T-helper 22 cell (primary cell): ENCODE results near the gene PRR7.

Experiments
- DNase-seq: peaks from one replicate; pipeline ENCODE4 v3.0.0-alpha.2; 2020; ENCODE audit warnings: low read depth

Gene PRR7

DNA sequence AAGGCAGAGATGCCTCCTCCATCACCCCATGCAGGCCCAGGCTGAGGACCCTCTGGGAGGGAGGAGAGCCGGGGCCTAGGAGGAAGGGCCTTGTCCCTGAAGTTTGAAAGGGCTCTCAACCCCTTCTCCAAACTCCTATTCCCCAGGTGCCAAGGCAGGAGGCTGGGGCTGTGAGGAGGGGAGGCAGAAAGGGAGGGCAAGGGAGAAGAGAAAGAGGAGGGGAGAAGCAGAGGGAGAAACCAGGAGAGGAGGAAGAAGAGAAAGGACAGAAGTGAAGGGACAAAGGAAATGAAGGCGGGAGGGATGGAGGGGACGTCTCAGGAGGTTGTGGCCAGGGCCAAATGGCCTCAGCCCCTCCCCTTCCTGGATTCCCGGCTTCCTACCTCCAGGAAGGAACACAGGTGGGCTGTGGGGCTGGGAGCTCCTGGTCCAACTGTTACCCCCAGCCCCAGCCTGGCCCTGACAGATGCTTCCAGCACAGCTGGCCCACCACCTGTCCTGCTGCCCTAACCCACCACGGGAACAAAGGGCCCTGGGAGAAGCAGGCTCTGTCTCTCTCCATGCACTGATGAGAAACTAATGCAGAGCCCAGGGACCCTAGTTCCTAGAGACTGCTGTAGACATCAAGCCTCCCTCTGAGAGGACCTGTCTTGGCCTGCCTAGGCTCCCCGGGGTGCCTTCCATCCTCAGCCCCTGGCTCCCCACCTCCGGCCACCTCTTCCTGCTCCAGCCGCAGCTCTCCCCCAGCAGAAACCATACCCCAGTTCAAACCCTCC lies 23.3 kb downstream of the PRR7 start:
- DNase-seq, result no peak

DNA sequence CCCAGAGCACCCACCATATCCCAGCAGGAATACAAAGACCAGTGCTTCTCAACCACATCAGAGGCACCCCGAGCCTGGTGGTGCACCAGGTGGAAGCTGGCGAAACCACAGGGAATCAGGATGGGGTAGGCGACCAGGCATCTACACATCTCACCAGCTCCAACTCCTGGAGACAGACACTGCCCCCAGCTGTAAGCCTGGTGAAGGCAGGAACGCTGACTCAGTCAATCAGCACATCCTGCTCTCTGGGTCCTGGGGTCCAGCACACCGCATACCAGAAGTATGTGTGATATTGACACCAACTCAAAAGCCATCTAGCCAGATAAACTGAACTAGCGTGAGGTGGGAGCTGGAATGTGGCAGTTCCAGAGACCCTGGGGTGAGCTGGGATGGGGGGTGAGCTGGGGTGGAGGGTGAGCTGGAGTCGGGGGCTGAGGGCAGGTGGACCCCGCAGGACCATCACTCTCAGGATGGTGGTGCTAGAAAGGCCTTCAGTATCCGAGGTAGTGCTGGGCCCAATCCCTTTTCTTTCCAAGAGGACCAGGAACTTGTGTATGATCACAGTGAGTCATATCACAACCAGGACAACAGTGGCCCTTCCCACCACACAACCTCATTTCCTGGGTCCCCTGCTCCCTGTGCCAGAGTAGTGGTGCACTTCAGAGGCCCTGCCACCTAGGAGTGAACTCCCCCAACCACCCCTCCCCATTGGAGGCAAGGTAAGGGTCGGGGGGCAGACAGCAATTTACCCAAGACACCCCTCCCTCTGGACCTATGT lies 24.3 kb downstream of the PRR7 start:
- no peak for DNase-seq

DNA sequence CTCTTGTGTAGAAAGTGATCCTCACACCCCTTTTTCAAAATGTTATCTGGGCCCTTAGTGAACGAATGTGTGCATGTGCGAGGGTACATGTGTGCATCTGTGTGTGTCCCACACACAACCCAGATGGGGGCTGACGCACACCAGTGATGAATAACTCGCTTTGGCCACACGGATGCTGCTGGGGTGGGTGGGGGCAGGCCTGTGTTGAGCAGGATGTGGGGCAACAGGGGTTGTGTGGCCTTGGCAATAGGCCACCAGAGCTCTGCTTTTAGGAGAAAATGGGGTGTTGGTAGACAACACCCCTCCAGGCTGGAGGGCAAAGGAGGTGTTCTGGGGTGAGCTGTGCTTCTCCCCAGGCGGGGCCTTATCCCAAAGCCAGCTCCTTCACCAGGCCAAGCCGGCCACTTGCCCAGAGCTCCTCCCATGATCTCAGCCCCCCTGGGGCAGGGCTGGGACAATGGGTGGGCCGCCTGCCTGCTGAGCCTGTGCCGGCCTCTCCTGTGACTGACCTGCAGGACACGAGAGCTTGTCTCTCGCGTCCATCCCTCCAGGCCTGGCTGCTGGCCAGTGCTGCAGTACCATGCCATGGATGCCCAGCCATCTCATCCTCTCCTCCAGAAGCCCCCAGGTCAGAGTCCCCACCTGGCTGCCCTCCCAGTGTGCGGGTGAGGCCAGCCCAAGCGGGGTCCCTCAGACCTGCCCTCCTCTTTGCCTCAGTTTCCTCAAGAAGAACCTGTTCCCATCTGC lies 25.2 kb downstream of the PRR7 start:
- no peak for DNase-seq

DNA sequence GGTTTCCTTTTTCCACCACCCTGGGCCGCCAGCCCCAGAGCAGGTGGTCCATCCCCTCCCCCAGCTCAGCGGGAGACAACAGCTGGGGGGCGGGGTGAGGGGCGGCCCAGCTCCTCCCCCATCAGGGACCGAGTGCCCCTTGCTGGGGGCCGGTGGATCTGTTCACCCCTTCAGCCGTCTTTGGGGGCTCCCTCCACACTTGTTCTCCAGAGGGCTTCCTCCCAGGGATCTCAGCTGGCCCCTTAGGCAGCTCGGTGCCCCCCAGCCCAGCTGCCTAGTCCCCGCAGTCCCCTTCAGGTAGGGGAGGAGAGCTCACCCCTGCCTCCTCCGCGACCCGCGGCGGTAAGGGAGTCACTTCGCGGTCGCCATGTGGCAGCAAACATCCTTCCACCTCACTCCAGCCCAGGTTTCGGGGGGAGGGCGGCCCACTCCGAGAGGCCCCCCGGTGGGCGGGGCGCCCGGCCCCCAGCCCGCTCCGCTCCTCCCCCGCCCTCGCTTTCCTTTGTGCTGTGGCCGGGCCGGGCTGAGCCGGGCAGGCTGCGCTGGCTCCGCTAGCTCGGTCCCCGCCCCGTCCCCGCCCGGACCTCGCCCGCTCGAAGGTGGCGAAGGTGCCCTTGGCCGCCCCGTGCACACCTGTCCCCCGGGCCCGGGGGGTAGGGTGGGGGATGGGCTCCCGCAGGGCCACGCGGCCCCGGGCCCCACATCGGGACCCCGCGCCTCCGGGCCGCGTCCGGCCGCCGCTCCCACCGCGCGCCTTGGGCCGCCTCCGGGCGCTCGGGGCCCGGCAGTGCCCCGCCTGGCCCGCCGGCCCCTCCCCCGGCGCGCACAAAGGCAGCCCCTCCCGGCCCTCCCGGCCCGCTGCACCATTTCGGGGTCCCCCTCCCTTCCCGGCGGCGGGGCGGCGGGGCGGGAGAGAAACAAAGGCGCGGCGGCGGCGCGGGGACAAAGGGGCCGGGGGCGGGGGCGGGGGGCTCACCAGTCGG lies 26.1 kb downstream of the PRR7 start:
- DNase-seq, result peak; percentile 28

DNA sequence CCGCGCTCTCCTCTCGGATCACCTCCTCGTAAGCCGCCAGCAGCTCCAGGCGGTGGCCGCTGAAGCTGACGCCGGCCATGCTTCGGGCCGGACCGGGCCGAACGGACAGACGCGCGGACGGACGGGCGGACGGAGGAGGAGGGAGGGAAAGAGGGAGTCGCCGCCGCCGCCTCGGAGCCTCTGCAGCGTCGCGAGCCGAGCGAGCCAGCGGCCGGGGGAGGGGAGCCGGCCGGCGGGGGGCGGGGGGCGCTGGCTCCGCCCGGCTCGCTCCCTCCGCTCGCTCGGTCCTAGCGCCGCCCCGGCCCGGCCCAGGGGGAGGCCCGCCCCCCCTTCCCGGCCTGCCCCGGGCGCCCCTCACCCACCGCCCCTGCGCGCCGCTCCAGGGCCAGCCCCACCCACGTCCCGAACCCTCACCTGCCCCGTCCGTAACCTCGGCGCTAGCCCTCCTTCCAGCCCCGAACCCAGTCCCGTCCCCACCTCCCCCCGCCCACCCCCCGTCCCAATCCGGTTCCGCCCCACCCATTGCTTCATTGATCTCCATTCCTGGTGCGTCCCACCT lies 26.9 kb downstream of the PRR7 start, which contains the start of gene DBN1:
DBN1 (minus strand) TSS at position 192 of the 559 bp plus-strand sequence; CDS start at position 79, 113 bp downstream.
- DNase-seq, result no peak

DNA sequence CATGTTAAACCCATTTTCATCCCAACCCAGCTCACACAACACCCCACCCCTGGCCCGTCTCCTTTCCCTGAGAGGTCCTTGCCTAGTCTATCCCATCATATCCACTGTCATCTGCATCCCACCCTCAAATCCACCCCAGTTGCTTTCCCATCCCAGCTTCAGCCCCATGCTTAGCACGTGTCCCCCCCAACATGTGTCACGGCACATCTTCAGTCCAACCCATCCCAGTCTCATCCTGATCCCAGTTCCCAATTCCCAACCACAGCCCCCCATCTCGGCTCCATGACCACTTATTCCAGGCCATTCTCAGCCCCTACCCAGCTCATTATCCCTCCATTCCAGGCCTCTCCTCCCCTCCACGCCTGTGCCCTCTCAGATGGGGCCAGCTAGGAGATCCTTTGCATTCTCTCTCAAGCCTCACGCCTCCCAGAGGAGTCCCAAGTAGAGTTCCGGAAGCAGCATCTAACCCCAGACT lies 27.4 kb downstream of the PRR7 start:
- no peak for DNase-seq

- DNase-seq, result no peak
These were observed 28.4 kb downstream of the PRR7 start for GRCh38 chr5:177474846-177475562.

GRCh38 chr5:177475563-177476427 lies 29.2 kb downstream of the PRR7 start:
- no peak for DNase-seq

- DNase-seq, result no peak
These were observed 30.1 kb downstream of the PRR7 start for GRCh38 chr5:177476531-177477233.

- DNase-seq, result no peak
These were observed 31.3 kb downstream of the PRR7 start for GRCh38 chr5:177477701-177478477.

DNA sequence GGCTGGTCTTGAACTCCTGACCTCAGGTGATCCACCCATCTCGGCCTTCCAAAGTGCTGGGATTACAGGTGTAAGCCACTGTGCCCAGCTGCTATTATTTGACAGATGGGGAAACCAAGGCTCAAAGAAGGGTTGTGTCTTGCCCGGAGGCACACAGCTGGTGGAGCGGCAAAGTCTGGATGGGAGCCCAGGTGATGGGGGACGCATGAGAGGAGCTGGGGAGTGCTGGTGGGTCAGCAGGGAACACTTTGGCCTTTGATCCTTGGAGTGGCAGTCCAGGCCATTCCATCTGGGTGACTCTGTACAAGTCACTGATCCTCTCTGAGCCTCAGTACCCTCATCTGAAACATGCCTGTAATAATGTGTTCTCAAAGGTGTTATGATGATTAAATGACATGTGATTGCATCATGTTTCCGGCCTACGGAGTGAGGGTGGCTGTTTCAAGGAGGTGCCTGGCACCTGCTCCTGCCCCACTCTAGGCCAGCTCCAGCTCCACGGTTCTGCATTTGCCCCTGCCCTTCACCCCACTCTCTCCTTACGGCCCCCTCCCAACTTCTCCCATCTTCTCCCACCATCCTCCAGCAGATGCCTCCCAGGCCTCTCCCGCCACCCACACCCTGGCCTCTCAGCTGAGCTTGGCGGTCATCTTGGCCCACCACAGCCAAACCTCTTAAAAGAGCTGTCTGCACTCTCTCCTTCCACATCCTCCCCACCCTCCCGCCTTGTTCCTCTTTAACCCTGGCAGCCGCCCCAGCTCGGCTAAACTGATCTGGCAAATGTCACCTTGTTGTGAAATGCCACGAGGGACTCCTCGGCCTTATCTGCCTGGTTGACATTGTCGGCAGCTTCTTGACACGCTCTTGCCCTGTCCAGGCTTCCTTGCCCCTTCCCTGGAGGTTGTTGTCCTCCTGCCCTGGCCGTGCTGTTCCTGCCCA lies 32.4 kb downstream of the PRR7 start:
- no peak for DNase-seq

DNA sequence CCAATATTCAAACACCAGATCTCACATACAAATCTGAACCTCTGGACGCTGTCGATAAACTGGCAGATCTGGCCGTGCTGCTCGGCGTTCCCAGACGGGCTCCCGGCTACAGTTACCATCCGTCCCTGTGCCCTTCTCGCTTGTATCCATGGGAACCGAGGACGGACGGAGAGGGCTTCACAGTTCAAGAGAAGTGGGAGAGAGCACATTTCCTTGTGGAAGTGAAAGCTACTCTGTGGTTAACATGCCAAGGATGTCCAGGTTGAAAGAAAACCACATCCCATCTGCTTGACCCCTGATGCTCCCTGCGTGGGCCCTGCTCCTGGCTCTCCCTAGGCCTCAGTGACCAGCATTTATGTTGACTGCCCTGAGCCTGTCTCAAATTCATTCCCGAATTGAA lies 33.2 kb downstream of the PRR7 start:
- DNase-seq, result no peak

- no peak for DNase-seq
These were observed 35.8 kb downstream of the PRR7 start for GRCh38 chr5:177482359-177482795.

DNA sequence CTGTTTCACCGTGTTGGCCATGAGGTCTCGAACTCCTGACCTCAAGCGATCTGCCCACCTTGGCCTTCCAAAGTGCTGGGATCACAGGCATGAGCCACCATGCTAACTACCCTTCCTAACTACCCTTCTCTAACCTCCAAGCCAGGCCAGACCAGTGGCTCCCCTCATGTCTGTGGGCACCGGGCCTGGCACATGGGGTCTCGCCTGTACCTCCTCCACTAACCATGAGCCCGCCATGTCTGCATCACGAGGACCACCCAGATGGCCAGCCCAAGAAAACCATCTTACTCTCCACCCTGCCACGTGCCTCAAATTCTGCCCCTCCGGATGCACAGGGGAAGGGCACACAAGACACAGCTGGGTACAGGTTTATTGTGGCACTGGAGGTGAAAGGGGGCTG lies 36.4 kb downstream of the PRR7 start:
- no peak for DNase-seq

- DNase-seq, result no peak
These were observed 37.6 kb downstream of the PRR7 start for GRCh38 chr5:177483994-177484901.
